CD4-positive, alpha-beta T cell treated with Interleukin-15 for 4 hours (primary cell): ENCODE data around the gene BAHD1.

ENCODE experiments used
- DNase-seq: peaks from one replicate; pipeline ENCODE4 v3.0.0-alpha.2; 2020; ENCODE audit warnings: low spot score

BAHD1 gene

DNA sequence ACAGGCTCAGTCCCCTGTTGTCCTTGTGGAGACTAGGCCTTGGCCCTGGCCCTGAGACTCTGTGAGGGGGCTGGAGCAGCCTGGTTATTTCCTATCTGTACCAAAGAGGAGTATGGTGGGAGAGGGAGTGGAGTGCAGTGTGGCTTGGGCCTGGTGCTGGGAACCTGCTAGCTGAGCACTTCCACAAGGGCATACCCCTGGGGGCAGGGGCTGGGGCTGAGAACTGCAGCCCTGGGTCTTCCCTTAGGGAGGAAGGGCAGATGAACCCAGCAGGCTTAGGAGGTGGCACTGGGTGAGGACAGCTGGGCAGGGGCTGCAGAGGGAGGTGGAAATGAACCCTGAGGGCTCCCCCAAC lies 26.5 kb downstream of the BAHD1 start:
- no peak for DNase-seq

DNA sequence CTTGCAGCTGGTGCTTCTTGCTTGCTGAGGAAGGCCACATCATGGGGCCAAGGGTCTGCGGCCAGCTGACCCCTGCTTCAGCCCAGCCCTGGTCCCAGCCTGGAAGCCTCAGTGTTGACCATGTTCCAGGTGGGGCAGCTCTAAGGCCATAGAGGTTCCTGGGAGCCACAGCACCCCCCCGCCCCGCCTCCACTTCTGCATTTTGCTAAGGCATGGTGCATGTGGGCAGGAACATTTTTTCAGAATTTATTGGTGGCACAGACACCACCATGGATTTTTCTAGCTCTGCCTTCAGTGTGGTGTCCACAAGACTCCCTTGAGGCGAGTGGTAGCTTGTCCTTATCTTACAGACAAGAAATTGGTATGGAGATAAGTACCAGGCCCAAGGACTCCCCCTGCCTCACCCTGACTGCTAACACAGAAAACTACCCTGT lies 28.2 kb downstream of the BAHD1 start:
- DNase-seq: no peak

- no peak for DNase-seq
Measured at GRCh38 chr15:40469776-40470390, 29.1 kb downstream of the BAHD1 start.

GRCh38 chr15:40470423-40471104 lies 29.8 kb downstream of the BAHD1 start, which contains the start of gene CHST14:
Gene CHST14 (plus strand): TSS chr15:40470984. CDS start chr15:40471214, 230 bp downstream.
- DNase-seq: peak; percentile 55

GRCh38 chr15:40471105-40471807 lies 30.5 kb downstream of the BAHD1 start:
- DNase-seq: no peak

DNA sequence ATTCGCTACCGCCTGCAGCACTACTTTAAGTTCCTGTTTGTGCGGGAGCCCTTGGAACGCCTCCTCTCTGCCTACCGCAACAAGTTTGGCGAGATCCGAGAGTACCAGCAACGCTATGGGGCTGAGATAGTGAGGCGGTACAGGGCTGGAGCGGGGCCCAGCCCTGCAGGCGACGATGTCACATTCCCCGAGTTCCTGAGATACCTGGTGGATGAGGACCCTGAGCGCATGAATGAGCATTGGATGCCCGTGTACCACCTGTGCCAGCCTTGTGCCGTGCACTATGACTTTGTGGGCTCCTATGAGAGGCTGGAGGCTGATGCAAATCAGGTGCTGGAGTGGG lies 31.0 kb downstream of the BAHD1 start:
- peak; percentile 5 for DNase-seq

DNA sequence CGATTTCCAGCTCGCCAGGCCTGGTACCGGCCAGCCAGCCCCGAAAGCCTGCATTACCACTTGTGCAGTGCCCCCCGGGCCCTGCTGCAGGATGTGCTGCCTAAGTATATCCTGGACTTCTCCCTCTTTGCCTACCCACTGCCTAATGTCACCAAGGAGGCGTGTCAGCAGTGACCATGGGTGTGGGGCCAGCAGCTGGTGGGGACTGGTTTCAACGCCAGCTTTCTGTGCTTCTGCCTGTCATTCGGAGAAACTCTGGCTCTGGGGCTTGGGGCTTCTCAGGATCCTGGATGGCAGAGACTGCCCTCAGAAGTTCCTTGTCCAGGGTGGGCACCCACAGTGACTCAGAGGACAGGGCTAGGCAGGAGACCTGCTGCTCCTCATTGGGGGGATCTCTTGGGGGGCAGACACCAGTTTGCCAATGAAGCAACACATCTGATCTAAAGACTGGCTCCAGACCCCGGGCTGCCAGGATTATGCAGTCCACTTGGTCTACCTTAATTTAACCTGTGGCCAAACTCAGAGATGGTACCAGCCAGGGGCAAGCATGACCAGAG lies 31.5 kb downstream of the BAHD1 start:
- DNase-seq: no peak

DNA sequence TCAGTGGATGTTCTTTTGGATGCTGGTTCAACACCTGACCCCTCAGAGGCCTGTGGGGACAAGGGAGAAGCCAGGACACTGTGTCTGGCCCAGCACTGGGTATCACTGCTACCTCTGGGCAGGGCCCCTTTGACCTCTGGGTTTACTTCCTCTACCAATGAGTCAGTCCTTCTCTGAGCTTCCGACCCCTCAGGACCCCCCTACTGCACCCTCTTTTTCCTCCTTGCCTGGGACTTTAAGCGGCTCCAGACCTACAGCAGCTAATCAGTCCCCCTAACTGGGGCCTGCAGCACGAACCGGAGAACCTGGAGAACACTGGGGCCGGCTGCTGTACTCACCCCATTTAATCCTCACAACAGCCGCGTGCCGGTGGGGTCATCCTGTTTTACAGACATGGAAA lies 33.8 kb downstream of the BAHD1 start:
- no peak for DNase-seq

GRCh38 chr15:40477642-40478327 lies 37.0 kb downstream of the BAHD1 start:
- DNase-seq: no peak

GRCh38 chr15:40479024-40479423 lies 38.3 kb downstream of the BAHD1 start:
- no peak for DNase-seq

DNA sequence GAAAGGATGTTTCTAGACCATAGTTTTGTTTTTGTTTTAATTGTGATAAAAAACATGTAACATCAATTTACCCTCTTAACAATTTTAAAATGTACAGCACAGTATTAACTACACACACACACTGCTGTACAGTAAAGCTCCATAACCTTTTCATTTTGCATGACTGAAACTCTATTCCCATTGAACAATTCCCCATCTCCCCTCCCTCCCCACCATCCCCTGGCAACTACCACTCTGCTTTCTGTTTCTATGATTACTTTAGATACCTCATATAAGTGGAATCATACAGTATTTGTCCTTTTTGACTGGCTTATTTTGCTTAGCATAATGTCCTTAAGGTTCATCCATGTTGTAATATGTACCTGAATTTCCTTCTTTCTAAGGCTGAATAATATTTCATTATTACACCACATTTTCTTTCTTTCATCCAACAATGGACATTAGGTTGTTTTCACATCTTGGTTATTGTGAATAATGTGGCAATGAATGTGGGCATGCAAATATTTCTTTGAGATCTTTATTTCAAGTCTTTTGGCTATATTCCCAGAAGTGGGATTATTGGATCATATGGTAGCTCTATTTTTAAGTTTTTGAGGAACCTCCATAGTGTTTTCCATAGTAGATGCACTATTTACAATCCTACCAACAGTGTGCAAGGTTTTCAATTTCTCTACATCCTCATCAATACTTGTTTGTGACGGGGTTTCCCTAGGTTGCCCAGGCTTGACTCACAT lies 40.8 kb downstream of the BAHD1 start:
- no peak for DNase-seq

DNA sequence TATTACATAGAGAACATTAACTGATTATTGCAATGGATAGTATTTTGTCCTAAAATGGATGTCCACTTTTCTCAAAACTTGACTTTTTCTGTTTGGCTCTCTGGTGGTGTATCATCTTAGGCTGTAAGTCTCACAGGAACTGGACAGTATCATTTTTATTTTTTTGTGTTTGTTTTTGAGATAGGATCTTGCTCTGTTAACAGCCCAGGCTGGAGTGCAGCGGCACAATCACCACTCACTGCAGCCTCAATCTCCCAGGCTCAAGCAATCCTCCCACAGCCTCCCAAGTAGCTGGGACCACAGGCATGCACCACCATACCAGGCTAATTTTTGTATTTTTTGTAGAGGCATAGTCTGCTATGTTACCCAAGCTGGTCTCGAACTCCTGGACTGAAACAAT lies 43.2 kb downstream of the BAHD1 start:
- no peak for DNase-seq

DNA sequence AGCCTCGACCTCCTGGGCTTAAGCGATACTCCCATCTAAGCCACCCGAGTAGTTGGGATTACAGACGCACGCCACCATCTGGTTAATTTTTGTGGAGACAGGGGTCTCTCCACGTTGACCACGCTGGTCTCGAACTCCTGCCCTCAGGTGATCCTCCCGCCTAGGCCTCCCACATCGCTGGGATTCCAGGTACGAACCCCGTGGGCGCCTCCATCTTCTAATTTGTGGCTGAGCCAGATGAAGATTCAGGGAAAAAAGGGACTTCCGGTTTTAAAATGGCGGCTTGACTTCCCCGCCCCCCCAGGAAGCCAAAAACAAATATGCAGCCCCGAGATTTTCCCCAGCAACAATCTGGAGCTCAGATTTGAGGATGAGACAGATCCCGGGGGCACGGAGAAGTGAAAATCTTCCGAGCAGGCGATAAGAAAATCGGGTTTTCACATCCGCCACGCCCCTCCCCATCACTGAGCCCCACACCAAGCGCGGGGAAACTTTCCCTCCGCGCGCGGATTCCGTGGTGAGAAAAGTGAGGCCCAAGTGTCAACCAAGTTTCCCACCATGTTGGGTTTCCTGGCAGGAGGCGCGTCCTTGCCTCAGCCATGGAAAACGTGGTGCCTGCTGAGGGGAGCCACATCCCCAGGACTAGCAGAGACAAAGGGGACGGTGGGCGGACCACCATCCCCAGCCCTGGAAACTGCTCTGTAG lies 45.5 kb downstream of the BAHD1 start:
- no peak for DNase-seq

GRCh38 chr15:40487816-40488682 lies 47.3 kb downstream of the BAHD1 start:
- no peak for DNase-seq

DNA sequence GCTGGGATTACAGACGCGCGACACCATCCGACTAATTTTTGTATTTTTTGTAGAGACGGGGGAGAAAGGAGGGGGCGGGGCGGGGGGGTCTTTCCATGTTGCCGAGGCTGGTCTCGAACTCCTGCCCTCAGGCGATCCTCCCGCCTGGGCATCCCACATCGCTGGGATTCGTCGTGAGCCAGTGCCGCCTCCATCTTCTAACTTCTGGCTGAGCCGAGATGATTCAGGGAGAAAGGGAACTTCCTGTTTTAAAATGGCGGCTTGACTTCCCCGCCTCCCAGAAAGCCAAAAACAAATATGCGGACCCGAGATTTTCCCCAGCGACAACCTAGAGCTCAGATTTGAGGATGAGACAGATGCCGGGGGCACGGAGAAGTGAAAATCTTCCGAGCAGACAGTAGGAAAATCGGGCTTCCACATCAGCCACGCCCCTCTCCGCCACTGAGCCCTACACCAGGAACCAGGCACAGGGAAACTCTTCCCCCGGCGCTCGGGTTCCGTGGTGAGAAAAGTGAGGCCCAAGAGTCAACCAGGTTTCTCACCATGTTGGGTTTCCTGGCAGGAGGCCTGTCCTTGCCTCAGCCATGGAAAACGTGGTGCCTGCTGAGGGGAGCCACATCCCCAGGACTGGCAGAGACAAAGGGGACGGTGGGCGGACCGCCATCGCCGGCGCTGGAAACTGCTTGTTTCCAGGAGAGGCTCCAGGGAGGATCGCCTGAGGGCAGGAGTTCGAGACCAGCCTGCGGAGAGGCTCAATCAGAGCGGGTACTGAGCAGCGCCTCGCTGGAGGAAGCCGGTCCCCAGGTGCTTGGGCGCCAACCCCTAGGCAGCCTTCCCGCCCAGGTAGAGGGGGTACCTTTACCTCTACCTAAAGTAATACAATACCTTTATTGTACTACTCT lies 48.8 kb downstream of the BAHD1 start:
- DNase-seq: no peak

GRCh38 chr15:40493089-40493840 lies 52.5 kb downstream of the BAHD1 start:
- DNase-seq: peak; percentile 78

- no peak for DNase-seq
Measured at GRCh38 chr15:40495516-40495915, 54.8 kb downstream of the BAHD1 start.

DNA sequence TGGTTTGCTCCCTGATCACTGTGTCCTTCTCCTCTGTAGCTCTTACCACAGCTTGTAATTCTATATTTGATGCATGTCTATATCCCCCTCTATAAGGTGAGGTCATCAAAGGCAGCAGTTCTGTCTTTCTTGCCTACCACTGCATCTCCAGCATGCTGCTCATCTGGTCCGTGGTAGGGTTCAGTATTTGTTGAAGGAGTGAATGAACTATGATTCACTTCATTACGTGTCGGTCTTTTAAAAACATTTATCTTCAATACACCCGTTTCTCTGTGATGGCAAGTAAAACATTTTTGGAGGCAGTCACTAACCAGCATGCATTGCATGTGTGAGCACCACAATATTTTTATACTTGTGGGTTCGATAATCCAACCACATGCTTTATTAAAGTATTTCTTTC lies 57.7 kb downstream of the BAHD1 start:
- DNase-seq: no peak
